Stimulated activated CD8-positive, alpha-beta memory T cell treated with anti-CD3 and anti-CD28 coated beads, Interleukin-12 subunit alpha, Interleukin-12 subunit beta, amount 100 ng/mL, for 1 hour (primary cell): ENCODE results near the gene CFAP251.

ENCODE experiments used
- DNase-seq: peaks from one replicate; pipeline ENCODE4 v3.0.0-alpha.2; 2020; ENCODE audit warnings: low read depth

The CFAP251 gene

DNA sequence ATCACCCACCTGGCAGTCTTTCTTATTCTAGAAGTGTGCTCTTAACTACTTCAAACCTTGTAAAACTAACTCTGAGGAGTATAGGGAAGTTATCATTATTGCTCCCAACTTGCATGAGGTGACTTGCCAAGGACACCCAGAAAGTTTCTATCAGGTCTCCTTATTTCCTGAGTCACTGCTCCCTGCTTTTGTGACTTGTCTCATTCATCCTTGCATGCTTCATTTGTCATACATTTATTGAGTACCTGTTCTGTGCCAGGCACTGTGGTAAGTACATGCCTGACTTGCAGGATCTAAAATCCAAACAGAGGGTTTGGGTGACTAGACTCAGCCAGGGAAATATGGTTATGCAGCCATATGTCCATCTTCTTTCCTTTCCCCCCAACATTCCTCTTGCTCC, 25.5 kb downstream of the CFAP251 start:
- no peak for DNase-seq

DNA sequence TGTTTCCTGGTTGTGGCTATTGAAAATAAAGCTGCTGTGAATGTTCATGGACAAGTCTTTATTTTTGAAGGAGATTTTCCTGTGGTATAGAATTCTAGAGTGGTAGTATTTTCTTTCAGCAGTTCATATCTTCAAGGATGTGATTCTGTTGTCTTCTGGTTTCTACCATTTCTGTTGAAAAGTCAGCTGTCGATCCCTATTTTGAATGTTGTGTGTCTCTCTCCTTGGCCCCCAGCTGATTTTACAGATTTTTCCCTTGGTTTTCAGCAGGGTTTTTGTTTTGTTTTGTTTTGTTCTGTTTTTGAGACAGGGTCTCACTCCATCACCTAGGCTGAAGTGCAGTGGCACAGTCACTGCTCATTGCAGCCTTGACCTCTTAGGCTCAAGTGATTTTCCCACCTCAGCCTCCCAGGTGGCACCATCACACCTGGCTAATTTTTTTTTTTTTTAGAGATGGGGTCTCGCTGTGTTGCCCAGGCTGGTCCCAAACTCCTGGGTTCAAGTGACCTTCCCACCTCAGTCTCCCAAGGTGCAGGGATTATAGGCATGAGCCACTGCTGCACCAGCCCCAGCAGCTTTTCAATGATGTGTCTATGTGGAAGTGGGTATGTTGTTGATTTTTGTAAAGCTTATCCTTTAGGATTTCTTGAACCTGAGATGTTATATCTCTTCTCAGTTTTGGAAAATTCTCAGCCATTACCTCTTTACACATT, 28.1 kb downstream of the CFAP251 start:
- no peak for DNase-seq

DNA sequence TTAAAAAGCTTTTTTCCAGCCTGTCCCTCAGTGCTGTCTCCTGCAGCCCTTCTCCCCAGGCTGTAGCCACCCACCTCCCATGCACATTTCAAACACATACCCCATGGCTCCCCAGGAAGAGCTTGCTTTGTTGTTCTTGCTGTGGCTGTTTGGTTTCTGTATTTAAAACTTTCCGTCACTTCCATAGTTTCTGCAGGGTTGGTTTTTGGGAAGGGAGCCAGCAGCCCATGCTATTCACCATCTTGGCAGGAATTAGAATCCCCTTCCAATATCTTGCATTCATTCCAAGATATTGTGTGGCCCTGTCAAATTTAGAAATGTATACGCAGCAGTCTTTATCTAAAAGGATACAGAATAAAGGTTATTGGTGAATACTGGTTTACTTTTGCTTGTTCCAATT, 29.6 kb downstream of the CFAP251 start:
- DNase-seq, result no peak

DNA sequence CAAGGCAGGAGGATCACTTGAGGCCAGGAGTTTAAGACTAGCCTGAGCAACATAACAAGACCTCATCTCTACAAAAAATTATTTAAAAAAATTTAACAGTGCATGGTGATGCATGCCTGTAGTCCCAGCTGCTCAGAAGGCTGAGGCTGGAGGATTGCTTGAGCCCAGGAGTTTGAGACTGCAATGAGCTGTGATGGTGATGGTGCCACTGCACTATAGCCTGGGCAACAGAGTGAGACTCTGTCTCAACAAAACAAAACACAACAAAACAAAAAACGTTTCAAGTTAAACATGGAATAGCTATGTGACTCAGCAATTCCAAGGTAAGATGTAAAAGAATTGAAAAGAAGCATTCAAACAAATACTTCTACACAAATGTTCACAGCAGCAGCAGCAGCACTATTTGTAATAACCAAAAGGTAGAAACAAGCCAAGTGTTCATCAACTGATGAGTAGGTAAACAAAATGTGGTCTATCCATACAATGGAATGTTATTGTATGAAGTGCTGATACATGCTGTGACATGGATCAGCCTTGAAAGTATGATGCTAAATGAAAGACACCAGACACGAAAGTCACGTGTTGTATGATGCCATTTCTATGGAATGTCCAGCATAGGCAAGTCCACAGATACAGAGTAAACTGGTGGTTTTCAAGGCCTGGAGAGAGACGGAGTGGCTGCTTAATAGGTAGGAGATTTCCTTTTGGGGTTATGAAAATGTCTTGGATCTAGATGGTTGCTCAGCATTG, 31.4 kb downstream of the CFAP251 start:
- DNase-seq, result no peak

DNA sequence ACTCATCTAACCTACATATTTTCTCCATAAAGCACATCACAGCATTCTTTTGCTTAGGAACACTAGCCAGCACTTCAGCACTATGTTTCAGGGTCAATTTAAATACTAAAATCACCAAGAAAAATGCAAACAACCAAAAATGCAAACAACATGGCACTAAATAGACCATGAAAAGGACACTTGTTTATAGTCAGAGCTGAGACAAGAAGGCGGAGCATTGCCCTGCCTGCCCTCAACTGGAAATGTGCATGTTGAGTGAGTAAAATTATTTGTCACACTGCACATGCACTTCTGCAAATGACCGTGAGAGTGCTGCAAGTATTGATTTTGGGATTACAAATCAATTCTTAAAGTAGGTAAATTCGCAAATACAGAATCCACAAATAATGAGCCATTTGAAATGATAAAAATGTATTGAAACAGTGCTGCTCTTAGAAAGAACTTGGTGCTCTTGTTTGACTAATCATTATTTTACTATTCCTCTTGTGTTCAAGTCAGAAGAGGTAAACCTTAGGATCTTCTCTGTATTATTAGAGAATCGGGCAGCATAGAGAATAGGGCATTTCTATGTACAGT, 34.8 kb downstream of the CFAP251 start:
- no peak for DNase-seq

DNA sequence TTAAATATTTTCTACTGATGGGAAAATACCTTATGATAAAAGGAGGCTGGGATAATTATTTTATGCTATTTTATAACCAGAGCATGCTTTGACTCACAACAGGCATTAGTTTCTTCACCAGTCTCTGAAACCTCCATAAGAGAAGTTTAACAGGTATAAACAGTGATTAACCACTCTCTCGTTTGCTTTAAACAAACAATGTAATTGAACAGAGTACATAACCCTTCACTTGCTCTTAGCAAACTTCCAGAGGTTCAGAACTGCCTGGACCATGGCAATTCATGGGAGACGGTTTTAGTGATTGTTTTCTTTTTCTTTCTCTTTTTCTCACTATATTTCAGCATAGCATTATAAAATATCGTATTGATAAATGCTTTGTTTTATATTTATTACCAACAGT, 35.3 kb downstream of the CFAP251 start:
- DNase-seq, result no peak

DNA sequence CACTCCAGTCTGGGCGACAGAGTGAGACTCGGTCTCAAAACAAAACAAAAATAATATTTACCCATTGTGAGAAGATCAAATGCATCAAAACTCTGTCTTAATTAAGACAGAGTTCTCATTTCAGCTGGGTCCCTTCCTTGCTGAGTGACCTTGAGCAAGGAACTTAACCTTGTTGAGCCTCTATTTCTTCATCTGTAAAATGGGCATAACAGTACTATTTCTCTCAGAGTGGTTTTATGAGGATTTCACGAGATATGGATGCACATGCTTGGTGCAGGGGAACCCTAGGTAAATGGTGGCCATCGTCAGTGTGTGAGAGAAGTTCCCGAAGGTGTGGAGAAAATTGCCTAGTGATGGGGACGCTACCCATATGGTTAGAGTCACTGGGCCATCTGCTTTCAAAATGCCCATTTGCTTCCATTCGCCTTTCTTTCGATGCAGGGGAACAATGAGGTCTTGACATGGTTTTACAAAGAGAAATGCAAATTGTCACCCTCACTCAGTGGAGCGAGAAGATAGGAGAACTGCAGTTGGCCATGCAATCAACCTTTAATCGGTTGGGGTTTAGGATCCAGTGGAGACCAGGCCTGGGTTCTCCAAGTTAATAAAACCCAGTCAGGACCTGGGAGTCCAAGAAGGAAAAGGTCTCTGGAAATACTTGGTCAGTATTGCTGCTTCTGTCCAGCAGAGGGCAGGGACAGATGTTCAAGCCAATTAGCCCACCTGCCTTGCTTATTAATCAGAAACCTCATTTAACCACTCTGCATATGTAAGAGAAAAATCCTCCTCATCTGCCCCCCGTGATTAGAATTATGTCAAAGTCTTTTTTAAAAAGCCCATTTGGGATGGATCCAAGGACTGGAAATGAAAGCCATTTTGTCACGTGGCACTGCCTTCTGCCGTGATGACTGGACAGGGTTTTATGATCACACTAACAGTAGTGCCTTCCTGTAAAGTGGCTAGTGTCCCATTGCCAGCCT, 37.2 kb downstream of the CFAP251 start:
- DNase-seq, result no peak

DNA sequence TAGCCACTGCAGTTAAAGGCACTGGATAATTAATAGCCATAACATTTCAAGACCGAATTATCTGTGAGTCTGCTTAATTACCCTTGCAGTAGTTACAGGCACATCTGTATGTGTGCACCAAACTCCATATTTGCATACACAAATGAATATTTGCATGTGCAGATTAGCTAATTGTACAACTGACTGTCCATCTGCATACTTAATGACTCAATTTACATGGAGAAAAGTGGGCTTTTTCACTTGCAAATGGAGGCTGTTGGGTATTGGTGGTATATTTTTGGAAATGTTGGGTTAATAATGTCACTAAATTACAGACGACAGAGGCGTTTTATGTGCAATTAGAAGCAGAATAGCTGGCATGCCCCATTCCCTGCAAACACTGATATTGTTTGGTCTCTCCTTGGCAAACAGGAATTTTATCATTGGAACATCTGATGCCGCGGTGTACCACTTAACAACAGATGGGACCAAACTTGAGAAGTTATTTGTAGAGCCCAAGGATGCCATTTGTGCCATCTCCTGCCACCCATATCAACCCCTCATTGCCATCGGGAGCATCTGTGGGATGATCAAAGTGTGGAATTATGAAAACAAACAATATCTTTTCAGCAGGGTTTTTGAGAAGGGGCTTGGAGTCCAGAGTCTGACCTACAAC, 39.6 kb downstream of the CFAP251 start:
- no peak for DNase-seq

DNA sequence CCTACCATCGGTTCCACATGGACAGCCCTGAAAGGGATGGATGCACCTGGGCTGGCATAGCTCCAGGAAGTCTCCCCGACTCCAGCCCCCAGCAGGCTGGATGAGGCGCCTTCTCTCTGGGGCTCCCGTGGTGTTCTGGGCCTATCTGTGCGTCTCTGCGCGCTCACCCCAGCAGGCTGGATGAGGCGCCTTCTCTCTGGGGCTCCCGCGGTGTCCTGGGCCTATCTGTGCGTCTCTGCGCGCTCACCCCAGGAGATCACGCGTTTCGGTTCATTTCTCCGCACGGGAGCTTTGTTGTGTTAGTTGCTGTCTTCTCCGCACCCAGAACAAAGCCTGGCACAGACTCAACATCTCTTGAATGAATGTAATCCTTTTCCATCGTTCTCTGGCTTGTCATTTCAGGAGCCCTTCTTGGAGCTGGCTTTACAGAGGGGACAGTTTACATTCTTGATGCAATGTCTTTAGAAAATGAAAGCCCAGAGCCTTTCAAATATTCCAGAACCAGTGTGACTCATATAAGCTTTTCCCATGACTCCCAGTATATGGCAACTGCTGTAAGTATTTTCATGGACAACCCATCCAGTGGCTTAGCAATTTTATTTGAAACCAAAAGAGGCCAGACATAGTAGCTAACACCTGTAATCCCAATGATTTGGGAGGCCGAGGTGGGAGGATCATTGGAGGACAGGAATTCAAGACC, 40.3 kb downstream of the CFAP251 start:
- no peak for DNase-seq

DNA sequence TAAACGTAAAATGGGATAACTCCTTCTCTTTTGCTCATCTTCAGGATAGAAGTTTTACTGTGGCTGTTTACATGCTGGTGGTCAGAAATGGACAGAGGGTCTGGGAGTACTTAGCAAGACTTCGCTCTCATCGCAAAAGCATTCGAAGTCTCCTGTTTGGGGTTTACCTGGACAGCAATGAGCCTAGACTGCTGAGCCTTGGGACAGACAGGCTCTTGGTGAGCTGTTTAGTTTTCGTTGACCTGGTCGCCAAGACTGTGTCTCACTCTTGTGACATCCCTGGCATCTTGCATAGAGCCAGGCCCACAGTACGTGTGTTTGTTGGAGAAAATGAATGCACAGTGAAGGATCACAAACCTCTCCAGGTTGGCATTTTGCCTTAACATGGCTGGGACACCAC, 42.1 kb downstream of the CFAP251 start:
- DNase-seq, result no peak

DNA sequence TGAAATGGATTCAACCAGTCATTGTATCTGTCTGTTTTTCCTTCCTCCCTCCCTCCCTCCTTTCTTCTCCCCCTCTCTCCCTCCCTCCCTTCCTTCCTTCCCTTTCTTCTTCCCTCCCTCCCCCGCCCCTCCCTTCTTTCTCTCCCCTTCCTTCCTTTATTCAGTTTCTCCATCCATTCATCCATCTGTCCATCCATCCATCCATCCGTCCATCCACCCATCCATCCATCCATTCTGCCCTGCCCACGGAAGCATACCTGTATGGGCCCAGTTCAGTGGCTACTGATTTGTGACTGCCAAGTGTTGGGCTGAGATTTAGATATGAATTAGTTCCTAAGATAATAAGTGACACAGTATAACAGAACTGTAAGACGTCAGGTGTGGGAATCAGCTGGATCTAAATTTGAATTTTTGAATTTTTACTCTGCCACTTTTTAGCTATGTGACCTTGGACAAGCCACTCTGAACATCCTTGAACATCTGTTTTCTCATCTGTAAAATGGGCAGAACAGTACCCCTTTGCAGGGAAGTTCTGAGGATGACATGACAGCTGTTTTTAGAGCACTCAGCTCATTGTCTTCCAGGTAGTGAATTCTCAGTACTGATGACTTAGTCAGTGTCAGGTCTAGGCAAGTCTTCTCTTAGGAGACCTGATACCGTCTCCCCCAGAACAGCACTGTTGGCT, 42.9 kb downstream of the CFAP251 start:
- no peak for DNase-seq

DNA sequence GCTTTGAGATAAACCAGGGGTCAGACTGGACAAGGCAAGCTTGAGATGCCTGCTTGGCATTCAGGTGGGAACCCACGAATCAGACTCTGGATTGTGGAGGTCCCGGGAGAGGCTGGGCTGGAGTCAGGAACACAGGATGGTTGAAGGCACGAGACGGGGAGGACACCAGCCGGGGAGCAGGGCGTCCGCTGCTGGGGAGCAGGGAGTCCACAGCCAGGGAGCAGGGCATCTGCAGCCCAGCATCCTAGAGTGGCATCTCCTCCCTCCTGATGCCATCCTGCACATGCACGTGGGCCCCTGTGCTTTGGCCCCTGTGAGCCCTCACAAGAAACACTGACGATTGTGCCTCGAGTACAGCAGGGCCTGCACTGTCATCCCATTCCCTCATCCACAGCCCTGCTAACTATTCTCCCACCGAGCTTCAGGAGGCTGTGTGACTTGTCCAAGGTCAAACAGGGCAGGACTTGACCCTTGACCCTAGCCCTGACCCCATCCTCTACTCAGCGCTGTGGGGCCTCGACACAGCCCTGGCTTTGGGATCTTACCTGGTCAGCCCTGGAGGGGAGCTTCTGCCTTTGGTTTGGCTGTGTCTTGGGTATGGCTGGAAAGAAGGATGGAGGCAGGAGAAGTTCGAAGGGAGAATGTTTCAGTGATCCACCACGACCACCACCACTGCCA, 45.1 kb downstream of the CFAP251 start:
- DNase-seq, result no peak

DNA sequence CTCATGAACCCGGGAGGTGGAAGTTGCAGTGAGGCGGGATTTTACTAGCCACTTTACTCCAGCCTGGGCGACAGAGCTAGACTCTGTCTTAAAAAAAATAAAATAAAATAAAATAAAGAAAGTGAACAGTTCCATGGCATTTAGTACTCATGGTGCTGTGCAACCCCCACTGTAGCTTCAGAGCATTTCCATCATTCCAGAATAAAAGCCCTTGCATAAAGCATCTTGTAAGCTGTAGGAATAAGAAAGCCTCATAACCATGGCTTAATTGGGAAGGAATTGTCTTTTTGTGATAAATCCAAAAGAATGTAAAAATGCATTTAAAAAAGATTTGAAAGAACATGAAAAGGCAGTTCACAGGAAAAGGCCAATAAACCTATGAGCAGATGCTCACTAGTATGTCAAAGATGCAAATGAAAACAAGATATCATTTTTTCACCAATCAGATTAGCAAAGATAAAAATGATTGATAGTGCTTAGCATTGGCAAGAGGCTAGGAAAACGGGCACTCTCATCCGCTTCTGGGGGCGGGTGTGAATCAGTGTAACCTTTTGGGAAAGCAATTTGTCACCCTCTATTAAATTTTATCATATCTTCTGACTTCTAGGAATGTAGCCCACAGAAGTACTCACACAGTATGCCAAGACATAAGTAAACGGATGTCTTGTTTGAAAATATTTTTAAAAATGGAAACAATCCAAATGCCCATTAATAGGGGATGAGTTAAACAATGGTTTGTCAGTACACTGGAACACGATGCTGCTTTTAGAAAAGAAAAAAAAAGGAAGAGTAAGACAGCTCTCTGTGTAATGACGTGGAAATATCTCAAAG, 46.6 kb downstream of the CFAP251 start:
- DNase-seq, result no peak

DNA sequence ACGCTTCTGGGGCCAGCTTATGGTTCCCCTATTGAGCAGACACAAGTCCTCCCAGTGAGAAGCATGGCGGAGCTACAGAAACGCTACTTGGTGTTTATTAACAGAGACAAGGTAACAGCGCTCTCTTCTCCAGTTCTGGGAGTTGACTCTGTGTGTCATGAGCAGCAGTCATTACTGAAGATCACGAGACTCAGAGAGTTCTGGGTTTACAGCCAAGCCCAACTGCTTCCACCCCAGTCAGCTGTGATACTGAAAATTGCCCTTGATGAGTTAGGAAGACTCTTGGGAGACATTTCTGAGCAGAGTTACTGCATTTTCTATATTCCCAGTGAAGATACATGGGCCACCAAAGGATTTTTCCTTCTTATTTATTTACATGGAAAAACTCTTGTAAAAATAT, 48.6 kb downstream of the CFAP251 start:
- DNase-seq, result no peak

DNA sequence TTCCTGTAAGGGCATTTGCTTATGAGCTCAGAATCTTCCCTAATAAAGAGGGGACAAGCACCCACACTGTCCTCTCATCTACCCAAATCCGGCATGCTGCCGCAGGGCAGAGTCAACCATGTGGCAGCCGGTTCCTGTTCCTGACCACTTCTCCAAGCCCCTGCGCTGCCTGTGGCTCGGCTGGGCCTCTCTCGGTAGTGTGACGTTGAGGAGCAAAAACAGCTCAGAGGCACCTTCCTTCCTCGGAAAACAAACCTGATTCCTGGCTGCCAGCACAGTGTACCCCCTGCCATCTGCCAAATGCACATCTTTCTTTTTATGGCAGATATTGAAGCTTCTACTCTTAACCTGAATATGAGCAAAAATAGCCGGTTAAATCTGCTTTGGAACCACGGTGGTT, 50.5 kb downstream of the CFAP251 start:
- no peak for DNase-seq

DNA sequence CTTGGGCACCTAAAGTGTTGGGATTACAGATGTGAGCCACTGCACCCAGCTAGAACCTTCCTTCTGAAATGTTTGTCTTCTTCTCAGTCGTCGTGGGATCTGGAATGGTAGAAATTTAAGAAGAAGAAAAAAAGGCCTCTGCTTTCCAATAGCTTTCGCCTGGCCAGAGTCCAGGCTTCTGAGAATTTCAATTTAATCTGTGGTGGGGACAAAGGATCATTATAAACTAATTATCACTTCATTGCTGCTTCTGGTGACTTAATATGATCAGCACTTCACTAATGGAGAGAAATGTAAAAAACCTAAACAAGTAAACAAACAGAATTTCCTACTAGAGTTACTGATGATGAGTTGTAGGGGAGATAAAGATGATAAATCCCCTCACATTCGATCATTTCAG, 51.3 kb downstream of the CFAP251 start:
- no peak for DNase-seq

DNA sequence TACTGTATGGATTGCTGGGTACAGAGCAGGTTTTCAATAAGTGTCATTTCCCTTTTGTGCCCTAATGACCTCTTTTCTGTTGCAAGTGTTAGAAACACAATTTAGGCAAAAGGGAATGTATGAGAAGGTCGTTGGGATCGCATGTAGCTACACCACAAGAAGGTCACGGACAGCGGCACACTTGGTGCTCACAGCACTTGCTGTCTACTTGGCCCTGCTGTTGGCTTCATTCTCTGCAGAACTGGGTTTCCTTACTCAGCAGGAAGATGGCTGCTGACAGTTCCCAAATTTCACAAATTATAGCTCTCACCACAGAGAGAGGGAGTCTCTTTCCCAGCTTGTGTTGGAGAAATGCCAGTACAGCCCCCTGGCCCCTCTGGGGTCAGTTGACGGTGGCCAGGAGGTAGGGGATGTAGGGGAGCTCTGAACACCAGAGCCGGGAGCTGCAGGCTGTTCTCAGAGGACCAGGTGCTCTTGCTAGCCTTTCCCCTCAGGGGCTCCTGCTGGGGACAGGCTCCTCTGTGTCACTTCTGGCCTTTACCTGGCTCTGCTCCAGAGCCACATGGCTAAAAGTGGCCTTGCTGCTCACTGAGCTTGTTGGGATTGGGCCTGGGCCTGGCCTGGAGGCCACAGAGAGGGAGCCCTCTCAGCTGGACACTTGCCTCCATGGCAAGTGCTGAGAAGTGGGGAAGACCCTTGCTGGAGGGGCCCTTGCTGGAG, 52.3 kb downstream of the CFAP251 start:
- no peak for DNase-seq
